Calu3 (cell line): Measurements from ENCODE around the gene ATXN7L1. TPM values are rescaled to one million over a fixed set of nuclear protein-coding genes. Genes with fewer than 3 reads are reported as not detected.

Experiments used
- BruUV-seq: library from RNA; stranded (reverse); fragments of 400-500 nt; replicated peaks from 2 replicates; lab custom pipeline; 2021; lab: Mats Ljungman, UMichigan
- CTCF ChIA-PET: fragments of 300-600 bp; sonication (Branson Sonifier 250); formaldehyde crosslinking; loops from one replicate; lab custom pipeline; 2022; ENCODE audit warnings: antibody characterized with exemption; lab: Charles Lee
- DNase-seq: peaks from one replicate; pipeline ENCODE4 v3.0.0; 2022
- H3K27ac Mint-ChIP-seq: one replicate; pipeline ENCODE4 v1.8.0; 2022; ENCODE audit warnings: mixed read lengths; ENCODE audit not compliant: unreplicated experiment
- H3K27me3 Mint-ChIP-seq: one replicate; pipeline ENCODE4 v1.8.0; 2022; ENCODE audit warnings: mixed read lengths; ENCODE audit not compliant: unreplicated experiment
- H3K36me3 Mint-ChIP-seq: one replicate; pipeline ENCODE4 v1.8.0; 2022; ENCODE audit warnings: mild to moderate bottlenecking, moderate library complexity, mixed read lengths; ENCODE audit not compliant: insufficient read depth, unreplicated experiment
- H3K4me1 Mint-ChIP-seq: one replicate; pipeline ENCODE4 v1.8.0; 2022; ENCODE audit warnings: mild to moderate bottlenecking, low read depth, mixed read lengths; ENCODE audit not compliant: unreplicated experiment
- H3K4me3 Mint-ChIP-seq: one replicate; pipeline ENCODE4 v1.8.0; 2022; ENCODE audit warnings: mild to moderate bottlenecking, low read depth, moderate library complexity, mixed read lengths; ENCODE audit not compliant: unreplicated experiment
- H3K9me3 Mint-ChIP-seq: one replicate; pipeline ENCODE4 v1.8.0; 2022; ENCODE audit warnings: low read depth, mixed read lengths; ENCODE audit not compliant: unreplicated experiment
- intact Hi-C: fragments of 100-400 bp; cut with micrococcal nuclease; formaldehyde crosslinking; loops from one replicate; pipeline ENCODE4 v1.10.0; 2022; ENCODE audit not compliant: unreplicated experiment
- total RNA-seq: library from RNA; stranded (reverse); gene quantifications from 2 replicates; pipeline ENCODE4 v1.2.3, GENCODE V29; 2022
- TF ChIP-seq, protein P1 (sequence below): fragments of 200-600 bp; IDR thresholded peaks from one replicate; pipeline ENCODE4 v1.8.0; 2022; ENCODE audit warnings: antibody characterized with exemption; ENCODE audit not compliant: unreplicated experiment

The ATXN7L1 gene
- total RNA-seq, 1 experiment from 2014 or later = 12.0 TPM

DNA sequence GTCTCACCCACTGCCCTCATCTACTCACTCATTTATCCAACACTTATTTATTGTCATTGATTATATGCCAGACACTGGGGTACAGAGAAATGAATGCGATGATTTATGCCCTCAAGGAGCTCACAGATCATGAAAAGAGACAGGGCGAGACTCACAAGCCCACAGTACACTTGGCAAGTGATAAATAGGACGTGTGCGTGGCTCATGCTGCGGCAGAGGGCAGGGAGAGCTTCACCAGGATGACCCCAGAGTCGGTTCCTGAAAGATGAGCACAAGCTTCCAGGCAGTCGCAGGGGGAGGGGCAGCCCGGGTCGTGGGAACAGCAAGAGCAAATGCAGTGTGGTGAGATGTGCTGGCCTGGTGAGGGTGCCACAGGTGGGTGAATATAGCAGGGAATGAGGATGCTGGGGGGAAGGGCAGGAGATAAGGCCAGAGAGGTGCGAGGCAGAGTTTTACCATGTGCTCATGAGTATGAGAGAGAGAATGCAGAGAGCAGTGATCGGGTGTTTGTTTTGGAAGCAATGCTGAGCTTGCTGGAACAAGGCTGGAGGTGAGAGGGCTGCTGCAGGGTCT is 70.9 kb downstream of the ATXN7L1 start:
- Mint-ChIP-seq H3K27me3 (no peaks in the 10 kb centered on the region), H3K4me1 (peaks cover 51% of the 10 kb centered on the region), H3K27ac (peak overlapping the region; percentile 38), H3K4me3 (no peak overlapping the region), H3K9me3 (no peaks in the 10 kb centered on the region), H3K36me3 (peaks cover 17% of the 10 kb centered on the region)
- CTCF ChIA-PET = no interaction called here
- BruUV-seq = no TSS peak
- TF ChIP-seq, protein P1, sequence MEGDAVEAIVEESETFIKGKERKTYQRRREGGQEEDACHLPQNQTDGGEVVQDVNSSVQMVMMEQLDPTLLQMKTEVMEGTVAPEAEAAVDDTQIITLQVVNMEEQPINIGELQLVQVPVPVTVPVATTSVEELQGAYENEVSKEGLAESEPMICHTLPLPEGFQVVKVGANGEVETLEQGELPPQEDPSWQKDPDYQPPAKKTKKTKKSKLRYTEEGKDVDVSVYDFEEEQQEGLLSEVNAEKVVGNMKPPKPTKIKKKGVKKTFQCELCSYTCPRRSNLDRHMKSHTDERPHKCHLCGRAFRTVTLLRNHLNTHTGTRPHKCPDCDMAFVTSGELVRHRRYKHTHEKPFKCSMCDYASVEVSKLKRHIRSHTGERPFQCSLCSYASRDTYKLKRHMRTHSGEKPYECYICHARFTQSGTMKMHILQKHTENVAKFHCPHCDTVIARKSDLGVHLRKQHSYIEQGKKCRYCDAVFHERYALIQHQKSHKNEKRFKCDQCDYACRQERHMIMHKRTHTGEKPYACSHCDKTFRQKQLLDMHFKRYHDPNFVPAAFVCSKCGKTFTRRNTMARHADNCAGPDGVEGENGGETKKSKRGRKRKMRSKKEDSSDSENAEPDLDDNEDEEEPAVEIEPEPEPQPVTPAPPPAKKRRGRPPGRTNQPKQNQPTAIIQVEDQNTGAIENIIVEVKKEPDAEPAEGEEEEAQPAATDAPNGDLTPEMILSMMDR = no peak
- no peak for DNase-seq
- intact Hi-C loops = no loop called here

DNA sequence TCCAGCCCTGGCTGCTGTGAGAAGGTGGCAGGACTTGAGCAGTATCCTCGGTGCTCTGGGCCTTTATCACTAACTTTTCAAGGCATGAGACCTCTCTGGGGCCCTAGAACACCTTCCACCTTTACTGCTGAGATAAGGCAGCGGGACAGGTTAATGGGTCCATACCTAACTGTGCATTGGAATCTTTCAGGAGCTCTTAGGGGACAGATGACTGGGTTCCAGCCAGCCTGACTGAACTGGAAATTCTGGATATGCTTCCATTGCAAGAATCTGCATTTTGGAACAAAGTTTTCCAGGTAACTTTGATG is 73.0 kb downstream of the ATXN7L1 start:
- no peak for DNase-seq
- H3K36me3 Mint-ChIP-seq = peaks cover 17% of the 10 kb centered on the region
- H3K4me3 Mint-ChIP-seq = no peak overlapping the region
- BruUV-seq = no TSS peak
- no peak overlapping the region for H3K27ac Mint-ChIP-seq
- peaks cover 43% of the 10 kb centered on the region for H3K4me1 Mint-ChIP-seq
- CTCF ChIA-PET = no interaction called here
- no peaks in the 10 kb centered on the region for H3K27me3 Mint-ChIP-seq
- TF ChIP-seq, protein P1 = no peak
- no peaks in the 10 kb centered on the region for H3K9me3 Mint-ChIP-seq
- intact Hi-C loops = no loop called here

DNA sequence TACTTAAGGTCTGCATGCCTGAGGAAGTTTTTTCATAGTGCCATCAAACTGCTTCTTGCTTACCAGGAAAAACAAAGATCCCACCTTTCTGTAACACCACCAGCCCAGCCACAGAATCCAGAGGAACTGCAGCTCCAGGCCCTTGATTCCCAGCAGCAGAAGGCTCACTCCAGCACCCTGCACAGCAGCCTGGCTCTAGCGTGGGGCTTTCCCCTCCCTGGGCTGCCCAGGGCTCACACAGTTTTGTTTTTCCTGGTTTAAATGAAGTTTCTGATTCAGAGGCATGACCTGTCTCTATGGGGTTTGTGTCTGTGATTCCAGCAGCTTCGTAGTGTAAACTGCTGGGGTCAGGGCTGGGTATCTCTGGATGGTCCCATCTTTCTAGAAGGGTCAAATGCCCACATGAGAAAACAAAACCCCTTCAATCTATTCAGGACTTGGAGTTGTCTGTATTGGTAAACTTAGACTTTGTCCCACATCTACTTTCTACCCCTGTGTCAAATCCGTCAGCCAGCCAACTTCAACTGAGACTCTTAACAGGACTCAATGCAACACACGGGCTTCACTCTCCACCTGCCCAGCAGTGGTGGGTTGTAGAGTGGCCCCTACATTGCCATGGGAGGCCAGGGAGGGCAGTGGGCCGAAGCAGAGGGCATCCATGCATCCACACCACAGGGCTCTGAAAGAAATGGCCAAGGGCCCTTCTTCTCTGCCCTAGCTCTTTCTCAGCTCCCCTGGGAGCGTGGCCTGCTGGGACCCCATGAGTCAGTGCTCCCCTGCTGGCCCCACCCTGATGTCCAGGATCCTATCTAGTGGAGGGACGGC is 73.6 kb downstream of the ATXN7L1 start:
- CTCF ChIA-PET = no interaction called here
- TF ChIP-seq, protein P1 = no peak
- H3K36me3 Mint-ChIP-seq = peaks cover 17% of the 10 kb centered on the region
- intact Hi-C loops = no loop called here
- no TSS peak for BruUV-seq
- H3K27me3 Mint-ChIP-seq = no peaks in the 10 kb centered on the region
- no peak overlapping the region for H3K27ac Mint-ChIP-seq
- no peak overlapping the region for H3K4me3 Mint-ChIP-seq
- H3K9me3 Mint-ChIP-seq = no peaks in the 10 kb centered on the region
- peak; percentile 11 for DNase-seq
- H3K4me1 Mint-ChIP-seq = peaks cover 43% of the 10 kb centered on the region

DNA sequence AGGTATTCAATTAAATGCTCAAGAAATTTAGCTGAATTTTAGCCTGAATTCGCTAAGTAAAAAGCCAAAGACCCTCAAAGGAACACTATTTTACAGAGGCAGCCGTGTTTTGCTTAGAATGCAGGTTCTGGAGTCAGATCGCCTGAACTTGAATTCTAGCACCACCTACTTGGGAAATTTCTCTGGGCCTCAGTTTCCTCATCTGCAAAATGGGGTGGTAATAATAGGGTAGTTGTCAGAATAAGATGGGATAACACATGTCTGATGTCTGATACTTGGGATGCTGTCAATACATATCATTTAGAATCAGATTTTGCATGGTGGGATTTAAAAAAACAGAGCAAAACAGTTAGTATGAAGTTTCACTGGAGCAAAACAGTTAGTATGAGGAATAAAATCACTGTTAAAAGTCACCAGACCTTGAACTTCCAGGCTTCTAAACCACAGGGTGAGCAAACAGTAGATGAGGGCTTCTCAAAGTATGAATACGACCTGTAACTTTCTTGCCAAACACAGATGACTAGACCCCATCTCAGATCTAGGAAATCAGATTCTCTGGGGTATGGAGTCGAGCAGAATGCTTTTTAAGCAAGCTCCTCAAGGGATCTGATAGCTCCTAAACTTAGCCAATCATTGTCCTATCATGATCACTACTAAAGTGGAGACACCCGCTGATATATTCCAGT is 75.4 kb downstream of the ATXN7L1 start:
- H3K27ac Mint-ChIP-seq = no peak overlapping the region
- peaks cover 9% of the 10 kb centered on the region for H3K36me3 Mint-ChIP-seq
- TF ChIP-seq, protein P1 = no peak
- intact Hi-C loops = no loop called here
- no peaks in the 10 kb centered on the region for H3K27me3 Mint-ChIP-seq
- DNase-seq = no peak
- CTCF ChIA-PET = interaction anchor here (0.6 kb wide), 2 partner anchors 326 to 806 kb away, joined by 3 to 5 read pairs; no protein-coding TSS in a partner anchor
- peaks cover 25% of the 10 kb centered on the region for H3K4me1 Mint-ChIP-seq
- H3K9me3 Mint-ChIP-seq = no peaks in the 10 kb centered on the region
- H3K4me3 Mint-ChIP-seq = no peak overlapping the region
- no TSS peak for BruUV-seq
